WI38 (cell line): ENCODE data around the gene MRPL2.

ENCODE experiments used
- H3K4me3 ChIP-seq: 2 replicates; pipeline ENCODE4 v1.5.1; 2011; ENCODE audit warnings: low read depth, mild to moderate bottlenecking, control low read depth, low read length
- TF ChIP-seq, protein P1 (sequence below): IDR thresholded peaks from 2 replicates; pipeline ENCODE4 v1.5.1; 2012; ENCODE audit warnings: low read depth, mild to moderate bottlenecking, control low read depth, low read length

The MRPL2 gene

DNA sequence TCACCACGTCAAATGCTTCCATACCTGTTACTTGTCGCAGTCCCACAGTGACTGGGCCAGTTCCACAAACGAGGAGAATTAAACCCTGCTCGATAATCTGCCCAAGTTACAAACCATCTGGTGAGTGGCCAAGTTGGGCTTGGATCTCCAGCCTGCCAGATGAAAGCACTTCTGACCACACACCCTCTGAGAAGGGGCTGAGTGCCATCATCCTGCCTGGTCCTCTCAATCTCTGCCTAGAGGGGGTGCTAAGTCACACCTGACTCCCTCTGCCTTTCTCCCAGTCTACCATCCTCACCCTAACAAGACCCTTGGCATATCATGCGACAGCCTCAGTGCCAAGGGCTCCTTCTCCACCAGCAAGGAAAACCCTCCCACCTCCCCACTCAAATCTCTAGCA is 22.0 kb downstream of the MRPL2 start:
- no peak overlapping the region for H3K4me3 ChIP-seq
- TF ChIP-seq, protein P1, sequence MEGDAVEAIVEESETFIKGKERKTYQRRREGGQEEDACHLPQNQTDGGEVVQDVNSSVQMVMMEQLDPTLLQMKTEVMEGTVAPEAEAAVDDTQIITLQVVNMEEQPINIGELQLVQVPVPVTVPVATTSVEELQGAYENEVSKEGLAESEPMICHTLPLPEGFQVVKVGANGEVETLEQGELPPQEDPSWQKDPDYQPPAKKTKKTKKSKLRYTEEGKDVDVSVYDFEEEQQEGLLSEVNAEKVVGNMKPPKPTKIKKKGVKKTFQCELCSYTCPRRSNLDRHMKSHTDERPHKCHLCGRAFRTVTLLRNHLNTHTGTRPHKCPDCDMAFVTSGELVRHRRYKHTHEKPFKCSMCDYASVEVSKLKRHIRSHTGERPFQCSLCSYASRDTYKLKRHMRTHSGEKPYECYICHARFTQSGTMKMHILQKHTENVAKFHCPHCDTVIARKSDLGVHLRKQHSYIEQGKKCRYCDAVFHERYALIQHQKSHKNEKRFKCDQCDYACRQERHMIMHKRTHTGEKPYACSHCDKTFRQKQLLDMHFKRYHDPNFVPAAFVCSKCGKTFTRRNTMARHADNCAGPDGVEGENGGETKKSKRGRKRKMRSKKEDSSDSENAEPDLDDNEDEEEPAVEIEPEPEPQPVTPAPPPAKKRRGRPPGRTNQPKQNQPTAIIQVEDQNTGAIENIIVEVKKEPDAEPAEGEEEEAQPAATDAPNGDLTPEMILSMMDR = no peak

DNA sequence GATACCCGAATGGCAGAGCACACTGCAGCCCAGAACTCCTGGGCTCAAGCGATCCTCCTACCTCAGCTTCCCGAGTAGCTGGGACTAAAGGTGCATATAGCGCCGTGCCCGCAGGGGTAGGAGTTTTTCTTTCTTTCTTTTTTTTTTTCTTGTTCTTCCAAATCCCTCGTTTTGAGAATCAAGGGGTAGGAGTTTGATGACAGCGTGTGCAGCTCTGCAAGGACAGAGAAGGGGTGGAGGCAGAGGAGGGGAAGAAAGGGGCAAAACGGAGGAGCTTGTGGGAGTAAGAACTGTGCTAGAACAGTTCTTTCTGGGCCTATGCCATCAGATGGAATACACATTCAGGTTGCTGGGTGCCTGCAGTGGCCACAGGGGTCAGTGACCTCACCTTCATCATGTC is 22.5 kb downstream of the MRPL2 start:
- no peak overlapping the region for H3K4me3 ChIP-seq
- TF ChIP-seq, protein P1 = no peak

DNA sequence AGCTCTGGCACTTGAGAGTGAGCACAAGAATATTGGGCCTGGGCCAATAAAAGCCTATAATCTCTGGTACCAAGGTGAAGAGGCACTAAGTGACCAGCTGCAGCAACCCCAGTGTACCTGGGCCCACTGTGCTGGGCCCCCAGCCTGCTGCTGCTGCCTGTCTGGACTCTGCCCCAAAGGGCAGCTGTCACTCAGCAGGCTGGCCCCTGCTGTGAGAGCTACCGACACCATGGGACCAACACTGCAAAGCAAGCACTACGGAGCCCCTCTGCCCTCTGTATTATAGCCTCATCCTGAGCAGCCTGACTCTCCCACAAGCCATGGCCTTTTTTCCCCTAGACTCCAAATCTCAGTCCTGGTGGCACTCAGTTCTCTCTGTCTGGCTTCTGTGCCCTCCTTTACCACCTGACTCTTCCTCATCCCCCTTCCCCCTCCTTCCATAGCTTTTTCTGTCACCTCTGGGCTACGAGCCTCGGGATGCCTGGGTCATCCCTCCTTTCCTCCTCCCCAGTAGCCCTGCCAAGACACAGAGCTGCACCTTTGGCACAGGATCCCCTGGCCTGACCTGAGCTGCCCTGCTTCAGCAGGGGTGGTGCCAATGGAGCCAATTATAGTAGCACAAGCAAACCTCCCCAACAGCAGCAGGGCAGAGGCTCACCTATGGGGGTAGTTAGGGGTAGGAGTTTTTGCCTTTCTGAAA is 23.6 kb downstream of the MRPL2 start:
- no peak overlapping the region for H3K4me3 ChIP-seq
- TF ChIP-seq, protein P1 = no peak

DNA sequence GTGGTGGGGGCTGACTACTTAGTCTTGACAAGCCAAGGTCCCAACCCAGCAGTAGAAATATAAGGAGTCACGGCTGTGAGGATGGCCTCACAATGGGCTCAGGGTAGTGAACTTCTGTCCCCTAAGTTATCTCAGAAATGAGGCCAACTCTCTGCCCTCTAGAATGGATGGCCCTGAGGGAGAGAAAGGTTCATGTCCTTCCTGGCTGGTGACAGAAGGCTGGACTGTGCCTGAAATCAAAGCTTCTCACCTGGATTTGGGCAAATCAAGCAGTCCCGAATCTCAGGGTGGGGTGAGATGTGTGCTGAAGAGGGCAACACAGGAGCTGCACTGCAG is 25.1 kb downstream of the MRPL2 start:
- no peak overlapping the region for H3K4me3 ChIP-seq
- TF ChIP-seq, protein P1 = no peak

DNA sequence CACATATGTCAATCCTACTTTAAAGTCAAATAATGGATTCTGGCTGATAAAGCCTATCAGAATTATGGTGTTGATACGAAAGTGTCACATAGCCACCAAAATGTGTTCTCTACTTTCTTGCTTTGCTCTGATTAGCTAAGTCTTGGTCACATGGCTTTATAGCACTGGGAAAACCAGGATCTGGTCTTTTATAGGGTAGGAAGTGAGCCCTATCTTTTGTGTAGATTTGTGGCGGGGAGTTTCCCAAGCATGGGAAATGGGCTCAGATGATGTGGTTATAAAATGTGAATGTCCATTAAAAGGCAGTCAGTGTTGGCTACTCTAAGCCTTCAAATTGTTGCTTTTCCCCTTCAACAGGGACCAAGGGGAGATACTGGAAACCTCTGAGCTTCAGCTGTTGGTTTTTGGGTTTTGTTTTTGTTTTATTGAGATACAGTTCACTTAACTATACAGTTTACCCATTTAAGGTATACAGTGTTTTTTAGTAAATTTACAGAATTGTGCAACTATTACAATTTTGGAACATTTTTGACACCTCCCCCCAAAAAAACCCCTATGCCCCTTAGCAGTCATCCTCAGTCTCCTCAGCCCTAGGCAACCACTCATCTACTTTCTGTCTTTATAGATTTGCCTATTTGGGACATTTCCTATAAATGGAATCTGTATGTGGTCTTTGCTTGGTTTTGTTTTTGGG is 25.6 kb downstream of the MRPL2 start:
- no peak overlapping the region for H3K4me3 ChIP-seq
- TF ChIP-seq, protein P1 = no peak

DNA sequence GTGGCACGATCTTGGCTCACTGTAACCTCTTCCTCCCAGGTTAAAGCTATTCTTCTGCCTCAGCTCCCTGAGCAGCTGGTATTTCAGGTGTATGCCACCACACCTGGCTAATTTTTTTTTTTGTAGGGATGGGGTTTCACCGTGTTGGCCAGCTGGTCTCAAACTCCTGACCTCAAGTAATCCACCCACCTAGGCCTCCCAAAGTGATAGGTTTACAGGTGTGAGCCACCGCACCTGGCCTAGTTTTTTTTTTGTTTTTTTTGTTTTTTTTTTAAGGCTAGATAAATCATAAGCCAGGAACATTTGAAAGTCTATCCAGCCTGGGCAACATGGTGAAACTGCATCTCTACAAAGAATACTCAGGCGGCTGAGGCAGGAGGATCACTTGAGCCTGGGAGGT is 26.9 kb downstream of the MRPL2 start:
- no peak overlapping the region for H3K4me3 ChIP-seq
- TF ChIP-seq, protein P1 = no peak

DNA sequence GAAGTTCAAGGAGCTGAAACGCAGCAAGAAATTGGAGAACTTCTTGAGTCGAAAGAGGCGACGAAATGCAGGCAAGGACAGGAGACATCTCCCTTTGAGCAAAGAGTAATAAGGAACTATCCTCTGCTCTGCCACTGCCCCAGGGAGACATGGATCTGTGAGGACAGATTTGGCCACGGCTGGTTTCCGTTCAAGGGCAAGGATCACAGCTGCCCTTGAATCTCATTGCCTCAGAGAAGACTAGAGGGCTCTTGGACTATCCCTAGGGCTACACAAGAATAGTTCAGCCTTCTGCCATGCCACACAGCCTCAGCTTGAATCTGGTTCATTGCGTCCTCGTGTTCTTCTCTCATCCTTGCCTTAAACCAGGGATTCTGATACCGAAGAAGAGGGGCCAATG is 30.1 kb downstream of the MRPL2 start:
- H3K4me3 ChIP-seq = no peak overlapping the region
- TF ChIP-seq, protein P1 = no peak
